Osteoblast (primary cell): Measurements from ENCODE around the gene CCL18. TPM values are rescaled to one million over a fixed set of nuclear protein-coding genes. Genes with fewer than 3 reads are reported as not detected.

Experiments used
- DNase-seq: peaks from one replicate; pipeline ENCODE4 v3.0.0; 2011; ENCODE audit warnings: low spot score, mixed read lengths; ENCODE audit not compliant: insufficient read length; ENCODE audit errors: missing footprints
- H2AFZ ChIP-seq: 2 replicates; pipeline ENCODE4 v1.6.0; 2011; ENCODE audit warnings: mild to moderate bottlenecking, low read length
- H3K27ac ChIP-seq: 2 replicates; pipeline ENCODE4 v1.5.1; 2011; ENCODE audit warnings: mild to moderate bottlenecking, low read depth, low read length, moderate library complexity
- H3K27me3 ChIP-seq: 2 replicates; pipeline ENCODE4 v1.6.0; 2012; ENCODE audit warnings: mild to moderate bottlenecking, control low read depth, inconsistent platforms, low read length, moderate library complexity; ENCODE audit not compliant: insufficient read depth
- H3K36me3 ChIP-seq: 2 replicates; pipeline ENCODE4 v1.5.1; 2011; ENCODE audit warnings: mild to moderate bottlenecking, low read length, control low read depth, moderate library complexity; ENCODE audit not compliant: insufficient read depth
- H3K4me1 ChIP-seq: 2 replicates; pipeline ENCODE4 v1.5.1; 2011; ENCODE audit warnings: mild to moderate bottlenecking, low read length, control low read depth, moderate library complexity; ENCODE audit not compliant: insufficient read depth
- H3K4me2 ChIP-seq: 2 replicates; pipeline ENCODE4 v1.6.0; 2011; ENCODE audit warnings: mild to moderate bottlenecking, low read length; ENCODE audit not compliant: insufficient read depth
- H3K4me3 ChIP-seq: fragments of 200-600 bp; sonication (generic); 3 replicates; pipeline ENCODE4 v1.5.1; 2012; ENCODE audit warnings: mild to moderate bottlenecking, low read length, inconsistent platforms; ENCODE audit not compliant: insufficient read depth
- H3K79me2 ChIP-seq: 2 replicates; pipeline ENCODE4 v1.6.0; 2012; ENCODE audit warnings: mild to moderate bottlenecking, low read length, control low read depth, inconsistent platforms; ENCODE audit not compliant: insufficient read depth
- H3K9me3 ChIP-seq: 2 replicates; pipeline ENCODE4 v1.5.1; 2011; ENCODE audit warnings: low read depth, low read length, control low read depth
- H4K20me1 ChIP-seq: 2 replicates; pipeline ENCODE4 v1.6.0; 2012; ENCODE audit warnings: mild to moderate bottlenecking, low read length, control low read depth; ENCODE audit not compliant: insufficient read depth
- total RNA-seq: library from RNA; depleted of rRNA; stranded (reverse); fragments of >200 nt; gene quantifications from 2 replicates; pipeline ENCODE4 v1.2.3, GENCODE V29; 2012
- TF ChIP-seq, protein P1 (sequence below): IDR thresholded peaks from 2 replicates; pipeline ENCODE4 v1.5.1; 2011; ENCODE audit warnings: mild to moderate bottlenecking, low read depth, low read length, moderate library complexity; ENCODE audit errors: extremely low read depth

Gene CCL18
- total RNA-seq, 1 donor: 0.36 TPM

DNA sequence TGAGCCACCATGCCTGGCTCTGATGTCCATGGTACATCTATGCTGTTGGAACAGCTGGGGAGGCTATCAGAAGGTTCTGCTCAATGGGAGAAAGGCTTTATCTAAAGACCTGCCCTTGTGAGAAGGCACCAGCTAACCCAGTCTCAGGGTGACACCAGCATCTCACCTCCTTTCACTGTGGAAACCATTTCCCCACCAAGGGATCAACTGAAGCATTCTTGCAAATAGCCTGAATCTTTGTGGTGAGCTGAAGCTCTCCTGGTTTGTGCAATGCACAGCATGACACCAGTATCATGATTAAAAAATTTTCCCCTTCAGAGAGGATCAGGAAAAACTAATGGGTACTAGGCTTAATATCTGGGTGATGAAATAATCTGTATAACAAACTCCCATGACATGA is 5.1 kb downstream of the CCL18 start:
- no peaks in the 10 kb centered on the region for H3K9me3 ChIP-seq
- no peak for DNase-seq
- TF ChIP-seq, protein P1, sequence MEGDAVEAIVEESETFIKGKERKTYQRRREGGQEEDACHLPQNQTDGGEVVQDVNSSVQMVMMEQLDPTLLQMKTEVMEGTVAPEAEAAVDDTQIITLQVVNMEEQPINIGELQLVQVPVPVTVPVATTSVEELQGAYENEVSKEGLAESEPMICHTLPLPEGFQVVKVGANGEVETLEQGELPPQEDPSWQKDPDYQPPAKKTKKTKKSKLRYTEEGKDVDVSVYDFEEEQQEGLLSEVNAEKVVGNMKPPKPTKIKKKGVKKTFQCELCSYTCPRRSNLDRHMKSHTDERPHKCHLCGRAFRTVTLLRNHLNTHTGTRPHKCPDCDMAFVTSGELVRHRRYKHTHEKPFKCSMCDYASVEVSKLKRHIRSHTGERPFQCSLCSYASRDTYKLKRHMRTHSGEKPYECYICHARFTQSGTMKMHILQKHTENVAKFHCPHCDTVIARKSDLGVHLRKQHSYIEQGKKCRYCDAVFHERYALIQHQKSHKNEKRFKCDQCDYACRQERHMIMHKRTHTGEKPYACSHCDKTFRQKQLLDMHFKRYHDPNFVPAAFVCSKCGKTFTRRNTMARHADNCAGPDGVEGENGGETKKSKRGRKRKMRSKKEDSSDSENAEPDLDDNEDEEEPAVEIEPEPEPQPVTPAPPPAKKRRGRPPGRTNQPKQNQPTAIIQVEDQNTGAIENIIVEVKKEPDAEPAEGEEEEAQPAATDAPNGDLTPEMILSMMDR: no peak
- H4K20me1 ChIP-seq: no peaks in the 10 kb centered on the region
- no peak overlapping the region for H2AFZ ChIP-seq
- H3K4me3 ChIP-seq: no peak overlapping the region
- H3K79me2 ChIP-seq: no peaks in the 10 kb centered on the region
- peaks cover 3% of the 10 kb centered on the region for H3K27me3 ChIP-seq
- no peak overlapping the region for H3K27ac ChIP-seq
- no peaks in the 10 kb centered on the region for H3K36me3 ChIP-seq
- no peak overlapping the region for H3K4me2 ChIP-seq
- H3K4me1 ChIP-seq: no peaks in the 10 kb centered on the region

DNA sequence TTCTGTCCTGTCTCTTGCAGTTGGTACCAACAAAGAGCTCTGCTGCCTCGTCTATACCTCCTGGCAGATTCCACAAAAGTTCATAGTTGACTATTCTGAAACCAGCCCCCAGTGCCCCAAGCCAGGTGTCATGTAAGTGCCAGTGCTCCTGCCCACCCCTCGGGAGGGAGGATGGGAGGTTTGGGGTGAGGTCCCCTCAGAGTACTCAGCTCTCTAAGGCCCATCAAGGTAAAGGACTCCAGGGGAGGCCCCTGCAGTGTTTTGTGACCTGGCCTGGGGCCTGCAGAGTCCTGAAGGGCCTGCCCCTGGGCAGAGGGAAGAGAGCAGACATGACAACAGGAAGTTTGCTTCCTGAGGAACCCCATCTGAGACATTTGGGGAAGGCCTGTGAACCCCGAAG is 6.4 kb downstream of the CCL18 start:
- H3K4me1 ChIP-seq: no peaks in the 10 kb centered on the region
- peaks cover 3% of the 10 kb centered on the region for H3K27me3 ChIP-seq
- no peaks in the 10 kb centered on the region for H4K20me1 ChIP-seq
- no peak overlapping the region for H3K27ac ChIP-seq
- H2AFZ ChIP-seq: no peak overlapping the region
- no peak overlapping the region for H3K4me3 ChIP-seq
- H3K9me3 ChIP-seq: no peaks in the 10 kb centered on the region
- no peaks in the 10 kb centered on the region for H3K36me3 ChIP-seq
- TF ChIP-seq, protein P1: no peak
- no peak overlapping the region for H3K4me2 ChIP-seq
- no peak for DNase-seq
- no peaks in the 10 kb centered on the region for H3K79me2 ChIP-seq

DNA sequence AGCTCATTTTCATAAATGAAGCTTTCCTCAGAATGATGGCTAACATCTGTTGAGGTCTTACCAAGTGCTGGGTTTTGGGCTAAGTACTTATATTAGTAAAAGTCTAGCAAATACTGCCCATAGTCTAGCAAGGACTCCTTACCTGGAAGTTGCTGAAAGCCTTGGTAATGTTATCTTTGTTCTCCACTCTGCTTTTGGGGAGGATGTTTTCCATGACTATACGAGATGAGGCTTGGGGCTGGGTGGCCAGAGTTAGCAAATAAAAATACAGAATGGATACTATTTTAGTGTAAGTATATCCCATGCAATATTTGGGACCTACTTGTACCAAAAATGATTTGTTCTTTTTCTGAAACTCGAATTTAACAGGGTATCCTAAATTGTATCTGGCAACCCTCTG is 7.7 kb downstream of the CCL18 start:
- peaks cover 3% of the 10 kb centered on the region for H3K27me3 ChIP-seq
- H3K27ac ChIP-seq: no peak overlapping the region
- H3K36me3 ChIP-seq: no peaks in the 10 kb centered on the region
- H3K4me1 ChIP-seq: no peaks in the 10 kb centered on the region
- TF ChIP-seq, protein P1: no peak
- H3K4me3 ChIP-seq: no peak overlapping the region
- H3K9me3 ChIP-seq: no peaks in the 10 kb centered on the region
- H3K4me2 ChIP-seq: no peak overlapping the region
- H3K79me2 ChIP-seq: no peaks in the 10 kb centered on the region
- no peaks in the 10 kb centered on the region for H4K20me1 ChIP-seq
- no peak for DNase-seq
- no peak overlapping the region for H2AFZ ChIP-seq

DNA sequence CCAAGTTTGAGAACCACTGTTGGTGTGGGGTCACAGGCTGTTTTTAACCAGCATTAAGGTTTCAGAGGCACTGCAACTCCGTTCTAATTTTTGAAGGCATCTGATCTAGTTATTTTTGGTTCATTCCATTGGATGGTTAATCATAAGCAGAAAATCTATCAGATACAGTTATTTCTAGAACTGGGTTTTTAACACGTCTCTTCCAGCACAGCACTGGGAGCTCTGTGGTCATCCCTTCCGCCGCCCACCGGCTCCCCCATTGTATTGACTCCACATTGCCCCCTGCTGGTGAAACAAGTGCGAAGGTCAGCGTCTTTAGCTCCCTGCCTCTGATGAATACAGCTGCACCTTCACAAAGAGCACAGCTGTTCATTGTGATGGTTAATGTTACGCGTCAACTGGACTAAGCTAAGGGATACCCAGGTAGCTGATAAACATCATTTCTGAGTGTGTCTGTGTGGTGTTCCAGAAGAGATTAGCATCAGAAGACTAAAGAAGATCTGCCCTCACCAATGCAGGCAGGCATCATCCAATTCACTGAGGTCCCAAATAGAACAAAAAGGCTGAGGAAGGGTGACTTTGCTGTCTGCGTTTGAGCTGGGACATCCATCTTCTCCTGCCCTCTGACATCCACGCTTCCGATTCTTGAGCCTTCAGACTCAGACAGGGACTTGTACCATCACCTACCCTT is 8.5 kb downstream of the CCL18 start:
- no peaks in the 10 kb centered on the region for H4K20me1 ChIP-seq
- H2AFZ ChIP-seq: no peak overlapping the region
- TF ChIP-seq, protein P1: peak; percentile 77
- H3K4me3 ChIP-seq: no peak overlapping the region
- H3K27me3 ChIP-seq: peaks cover 3% of the 10 kb centered on the region
- H3K36me3 ChIP-seq: no peaks in the 10 kb centered on the region
- no peaks in the 10 kb centered on the region for H3K4me1 ChIP-seq
- H3K79me2 ChIP-seq: no peaks in the 10 kb centered on the region
- no peak for DNase-seq
- no peaks in the 10 kb centered on the region for H3K9me3 ChIP-seq
- no peak overlapping the region for H3K27ac ChIP-seq
- H3K4me2 ChIP-seq: no peak overlapping the region
